Measurements from ENCODE around the gene DNAH14.

Gene DNAH14

GRCh38 chr1:225446981-225447615 lies 517.6 kb downstream of the DNAH14 start:
- DNase-seq (ENCODE audit: low read depth in 2 of 3, low spot score in 1 of 3), result no peak

DNA sequence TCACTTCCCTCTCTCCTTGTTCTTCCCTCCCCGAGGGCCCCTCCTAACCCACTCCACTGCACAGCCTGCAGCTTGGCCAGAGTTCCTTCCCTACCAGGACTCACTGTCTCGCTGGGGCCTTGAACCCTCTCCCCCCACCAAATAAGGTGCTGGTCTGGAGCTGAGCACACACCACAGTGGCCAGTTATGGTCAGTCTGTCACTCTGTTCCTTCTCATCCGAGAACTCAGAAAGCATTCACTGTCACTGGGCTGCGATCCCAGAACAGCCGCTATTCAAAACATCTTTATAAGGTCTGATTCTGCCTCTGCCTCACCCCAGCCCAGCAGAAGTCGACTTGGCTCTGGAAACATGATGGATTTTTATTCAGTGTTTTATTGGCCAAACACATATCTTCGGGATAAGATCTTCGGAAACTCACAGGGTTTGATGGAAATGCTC lies 518.2 kb downstream of the DNAH14 start:
- DNase-seq (ENCODE audit: low read depth in 2 of 3, low spot score in 1 of 3), result no peak

- DNase-seq (ENCODE audit: low read depth in 2 of 3, low spot score in 1 of 3), result no peak
Measured at GRCh38 chr1:225448146-225448805, 518.8 kb downstream of the DNAH14 start.
